ENCODE data around the gene SAFB.
"Not testable (repeated sequence)": the region's sequence is repeated elsewhere in the genome, so short reads cannot be mapped to it uniquely, and the experiment has no call there.

SAFB gene

DNA sequence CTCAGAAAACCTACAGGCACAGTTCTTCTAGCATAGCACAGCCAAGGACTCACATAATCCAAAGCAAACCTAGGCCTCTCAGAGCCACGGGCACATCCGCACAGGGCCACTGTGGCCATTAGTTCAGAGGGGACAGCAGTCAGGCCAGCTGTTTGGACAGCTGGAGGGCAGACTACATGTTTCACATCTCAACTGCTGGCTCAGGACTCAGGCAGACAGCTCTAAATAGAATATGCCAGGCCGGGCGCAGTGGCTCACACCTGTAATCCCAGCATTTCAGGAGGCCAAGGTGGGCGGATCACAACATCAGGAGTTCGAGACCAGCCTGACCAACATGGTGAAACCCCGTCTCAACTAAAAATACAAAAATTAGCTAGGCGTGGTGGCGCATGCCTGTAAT is 27.1 kb upstream of the SAFB start:
- no peak for DNase-seq

DNA sequence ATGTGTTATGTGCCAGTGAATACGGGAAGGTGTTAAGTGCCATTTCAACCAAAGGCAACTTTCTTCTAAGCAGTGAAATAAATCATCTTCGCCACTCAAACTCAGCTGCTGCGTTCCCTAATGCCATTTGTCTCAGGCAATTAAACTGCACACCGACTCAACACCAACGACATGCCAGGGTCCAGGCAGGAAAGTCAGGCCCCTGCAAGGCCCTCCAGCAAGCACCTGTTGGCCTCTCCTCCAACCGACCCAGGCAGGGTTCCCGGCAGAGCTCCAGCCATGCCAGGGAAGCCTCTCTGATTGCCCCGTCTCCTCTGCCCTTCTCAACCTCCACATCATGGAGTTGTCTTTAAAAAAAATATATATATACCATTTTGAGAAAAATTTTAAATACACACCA is 22.1 kb upstream of the SAFB start:
- no peak for DNase-seq

DNA sequence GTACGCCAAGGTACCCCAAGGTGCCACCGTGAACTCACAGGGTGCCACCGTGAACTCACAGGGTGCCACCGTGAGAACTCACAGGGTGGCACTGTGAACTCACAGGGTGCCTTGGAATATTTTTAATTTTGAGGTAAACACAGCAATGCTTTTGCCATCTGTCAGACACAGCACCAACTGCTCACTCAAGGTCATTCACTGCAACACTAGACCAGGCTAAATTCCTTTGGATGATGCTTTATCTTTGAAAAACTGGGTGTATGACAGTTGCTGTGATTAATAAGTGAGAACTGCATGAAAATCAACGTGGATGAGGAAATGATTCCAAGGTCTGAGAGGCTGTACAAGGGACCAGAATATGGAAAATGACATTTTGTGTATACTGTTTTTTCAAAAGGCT is 19.3 kb upstream of the SAFB start:
- DNase-seq: no peak

DNA sequence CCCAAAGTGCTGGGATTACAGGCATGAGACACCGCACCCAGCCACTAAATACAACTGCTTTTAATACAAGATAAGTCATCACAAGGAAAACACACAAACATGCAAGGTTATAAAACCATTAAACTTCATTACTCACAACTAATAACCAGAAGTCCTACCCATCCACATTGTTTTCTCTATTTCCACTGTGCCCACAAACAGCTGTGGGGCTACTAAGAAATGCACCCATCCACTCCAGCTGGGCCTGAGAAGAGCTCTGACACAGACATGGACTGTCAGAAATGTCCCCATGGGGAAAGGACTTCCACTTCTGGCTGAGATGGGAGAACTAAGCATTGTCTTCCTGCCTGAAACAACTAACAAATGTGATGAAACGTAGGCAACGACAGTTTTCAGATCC is 17.5 kb upstream of the SAFB start:
- no peak for DNase-seq

DNA sequence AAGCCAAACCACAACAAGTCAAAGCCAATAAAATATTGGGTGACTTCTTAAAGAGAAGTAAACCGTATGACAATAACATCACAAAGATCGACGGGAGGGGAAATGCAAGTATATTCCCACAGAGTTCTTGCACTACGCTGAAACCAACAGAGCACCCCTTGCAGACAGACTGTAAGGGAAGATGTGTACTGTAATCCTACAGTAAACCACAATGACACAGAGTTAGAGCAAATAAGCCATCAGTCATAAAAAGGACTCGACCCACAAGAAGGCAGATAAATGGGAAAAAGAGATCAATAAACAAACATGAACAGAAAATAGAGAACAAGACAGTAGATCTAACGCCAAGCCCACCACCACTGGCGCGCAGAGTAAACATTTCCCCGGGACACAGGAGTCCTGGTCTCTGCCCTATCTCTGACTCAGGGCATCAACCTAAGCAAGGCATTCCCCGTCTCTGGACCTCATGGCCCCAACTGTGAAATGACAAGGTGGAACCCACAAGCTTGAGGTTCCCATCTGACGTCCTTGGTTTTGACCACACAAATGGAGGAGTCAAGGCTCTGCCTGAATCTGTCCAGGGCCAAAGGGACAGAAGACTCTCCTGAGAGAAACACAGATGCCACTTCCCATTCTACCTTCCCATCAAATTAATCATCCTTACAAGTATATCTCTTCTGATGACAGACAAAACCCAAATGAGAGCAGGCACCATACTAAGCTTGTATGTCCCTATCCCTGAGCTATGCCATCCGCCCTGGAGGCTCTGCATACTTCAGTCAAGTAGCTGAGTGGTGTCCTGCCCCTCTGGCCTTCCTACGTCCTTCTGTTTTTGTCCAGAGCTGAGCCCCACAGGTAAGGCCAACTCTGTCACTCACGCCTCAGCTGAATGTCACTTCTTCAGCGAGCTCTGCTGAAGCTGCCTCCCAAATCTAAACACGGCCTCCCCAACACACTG is 15.3 kb upstream of the SAFB start:
- no peak for DNase-seq

DNA sequence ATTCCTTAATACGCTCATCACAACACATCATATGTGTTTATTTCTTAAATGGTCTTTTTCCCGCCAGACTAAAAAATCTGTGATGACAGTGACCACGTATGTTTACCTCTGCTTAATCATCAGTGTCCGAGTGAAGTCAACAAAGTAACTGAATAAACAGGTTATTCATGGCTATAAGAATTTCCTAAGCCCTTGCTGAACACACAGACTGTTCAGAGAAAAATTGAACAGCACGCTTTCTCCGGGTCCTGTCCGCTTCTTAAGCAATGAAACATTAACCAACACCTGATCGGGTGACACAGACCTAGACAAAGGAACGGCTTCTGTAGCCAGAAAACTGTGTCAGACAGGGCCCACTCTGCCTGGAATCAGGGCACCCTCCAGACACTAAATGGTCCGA is 14.6 kb upstream of the SAFB start:
- DNase-seq: no peak

DNA sequence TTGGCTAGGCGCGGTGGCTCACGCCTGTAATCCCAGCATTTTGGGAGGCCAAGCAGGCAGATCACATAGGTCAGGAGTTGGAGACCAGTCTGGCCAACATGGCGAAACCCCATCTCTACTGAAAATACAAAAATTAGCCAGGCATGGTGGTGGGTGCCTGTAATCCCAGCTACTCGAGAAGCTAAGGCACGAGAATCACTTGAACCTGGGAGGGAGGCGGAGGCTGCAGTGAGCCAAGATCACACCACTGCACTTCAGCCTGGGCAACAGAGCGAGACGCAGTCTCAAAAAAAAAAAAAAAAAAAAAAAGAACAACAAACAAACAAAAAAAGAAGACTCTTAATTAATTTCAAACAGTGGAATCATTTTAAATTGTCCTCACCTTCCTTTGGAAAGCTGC is 14.1 kb upstream of the SAFB start:
- not testable (repeated sequence) for DNase-seq

DNA sequence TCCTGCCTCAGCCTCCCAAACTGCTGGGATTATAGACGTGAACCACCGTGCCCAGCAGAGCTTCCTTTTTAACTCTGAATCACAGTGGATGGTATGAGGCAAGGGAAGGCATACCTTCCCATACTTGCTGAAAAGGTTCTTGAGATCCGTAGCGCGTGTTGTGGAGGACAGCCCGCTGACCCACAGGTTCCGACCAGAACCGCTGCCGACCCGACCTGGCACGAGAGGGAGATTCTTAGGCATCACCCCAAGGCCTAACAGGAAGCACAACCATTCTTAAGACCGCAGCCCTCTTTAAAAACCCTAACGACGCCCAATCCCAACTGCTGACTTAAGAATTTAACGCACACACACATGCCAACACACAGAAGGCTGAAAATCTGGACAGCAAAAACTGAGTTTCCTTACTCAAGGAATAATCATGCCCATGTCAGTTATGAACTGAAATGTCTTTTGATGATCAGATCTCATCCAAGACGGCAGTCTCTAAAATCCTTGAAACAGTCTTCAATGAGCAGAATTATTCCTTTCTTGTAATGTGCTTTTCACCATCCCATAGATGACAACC is 12.9 kb upstream of the SAFB start:
- DNase-seq: no peak

DNA sequence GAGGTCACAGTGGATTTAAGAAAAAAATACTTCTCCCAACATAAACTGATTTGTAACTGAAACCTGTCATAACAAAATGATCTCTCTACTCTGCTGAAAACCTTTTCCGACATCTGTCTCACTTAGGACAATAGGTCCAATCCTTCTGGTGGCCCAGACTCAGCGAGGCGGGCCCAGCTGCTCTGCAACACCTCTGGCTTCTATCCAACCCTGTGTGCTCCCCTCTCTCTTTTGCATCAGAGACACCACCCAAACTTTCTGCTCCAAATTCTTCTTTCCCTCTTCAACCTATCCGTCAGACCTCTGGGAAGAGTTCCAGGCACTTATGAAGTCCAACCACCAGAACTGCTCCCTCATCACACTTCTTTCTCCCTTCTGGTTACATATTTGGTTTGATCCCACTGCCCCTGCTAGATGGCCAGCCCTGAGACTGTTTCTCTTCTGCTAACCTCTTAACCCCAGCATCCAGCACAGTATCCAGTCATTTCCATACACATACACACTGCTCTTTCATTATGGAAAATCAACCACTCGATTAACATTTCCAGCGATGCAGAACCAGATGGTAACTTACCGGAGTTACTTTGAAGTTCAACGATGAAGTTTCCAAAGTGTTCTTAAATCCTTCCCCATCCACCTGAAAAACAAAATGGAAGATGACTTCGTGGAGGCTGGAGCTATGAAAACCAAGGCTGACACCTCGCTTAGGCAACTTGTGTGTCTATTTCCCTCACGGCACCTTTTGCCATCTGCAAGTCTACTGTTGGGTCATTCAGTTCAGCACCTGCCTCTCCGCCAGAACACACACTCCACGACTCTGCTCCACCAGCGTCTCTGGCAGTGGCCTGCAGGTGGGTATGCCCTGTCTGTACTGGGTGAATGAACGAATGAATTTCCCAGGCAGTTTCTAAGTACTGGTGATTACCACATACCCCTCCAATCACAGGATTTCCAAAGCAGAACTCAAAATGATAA is 9.7 kb upstream of the SAFB start:
- DNase-seq: no peak

DNA sequence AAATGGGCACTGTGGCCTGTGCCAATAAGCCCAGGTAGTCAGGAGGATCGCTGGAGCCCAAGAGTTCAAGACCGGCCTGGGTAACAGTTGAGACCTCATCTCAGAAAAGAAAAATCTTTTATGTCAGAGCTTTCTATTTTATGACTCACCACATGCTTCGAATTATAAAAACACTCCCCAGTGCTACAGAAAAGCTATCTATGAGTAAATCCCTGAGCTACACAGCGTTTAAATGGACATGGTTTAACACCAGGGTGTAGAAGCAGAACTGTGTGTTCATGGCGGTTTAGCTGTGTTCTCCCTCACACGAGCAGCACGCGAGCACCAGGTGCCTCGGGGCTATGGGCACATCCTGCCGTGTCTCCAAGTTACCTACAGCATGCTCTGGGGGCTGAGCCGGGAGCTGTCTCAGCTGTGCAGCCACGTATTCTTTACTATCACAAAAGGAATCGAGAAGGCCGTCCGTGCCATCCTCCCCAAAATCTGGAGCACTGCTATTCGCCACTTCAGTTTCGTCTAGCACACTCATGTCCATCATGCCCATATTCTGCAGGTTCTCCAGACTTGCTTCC is 7.0 kb upstream of the SAFB start:
- no peak for DNase-seq

DNA sequence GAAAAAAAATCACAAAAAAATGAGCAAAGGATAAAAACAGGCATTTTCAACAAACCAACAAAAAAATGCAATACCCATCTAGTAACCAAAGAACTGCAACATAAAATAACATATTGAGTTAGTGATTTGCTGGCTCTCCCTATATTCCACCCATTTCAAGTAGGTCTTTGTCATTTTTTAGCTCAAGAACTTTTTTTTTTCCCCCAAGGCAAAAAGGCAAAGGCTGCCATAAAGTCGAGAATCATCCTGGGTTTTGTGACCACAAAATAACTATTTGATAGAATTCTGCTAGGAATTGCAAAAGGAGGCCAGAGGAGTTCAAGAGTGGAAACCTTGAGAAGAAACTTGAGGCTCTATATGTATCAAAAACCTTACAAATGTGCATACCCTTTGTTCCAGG is 5.8 kb upstream of the SAFB start:
- no peak for DNase-seq

DNA sequence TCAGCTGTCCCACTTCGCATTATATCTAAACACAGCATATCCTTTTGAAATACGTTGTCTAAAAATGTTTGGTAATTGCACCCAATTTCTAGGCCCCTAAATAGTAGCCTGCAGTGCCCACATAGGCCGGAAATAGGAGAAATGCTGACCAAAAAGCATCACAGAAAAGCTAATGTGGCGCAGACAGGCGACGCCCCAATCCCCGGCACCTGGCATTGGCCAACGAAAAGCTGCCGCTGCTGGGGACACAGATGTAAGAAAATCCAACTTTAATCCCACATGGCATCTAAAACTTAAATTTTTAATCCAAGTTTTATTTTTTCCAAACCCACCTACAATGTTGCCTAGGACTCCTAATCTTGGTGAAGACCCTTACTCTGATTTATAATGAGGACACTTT is 4.3 kb upstream of the SAFB start:
- no peak for DNase-seq

DNA sequence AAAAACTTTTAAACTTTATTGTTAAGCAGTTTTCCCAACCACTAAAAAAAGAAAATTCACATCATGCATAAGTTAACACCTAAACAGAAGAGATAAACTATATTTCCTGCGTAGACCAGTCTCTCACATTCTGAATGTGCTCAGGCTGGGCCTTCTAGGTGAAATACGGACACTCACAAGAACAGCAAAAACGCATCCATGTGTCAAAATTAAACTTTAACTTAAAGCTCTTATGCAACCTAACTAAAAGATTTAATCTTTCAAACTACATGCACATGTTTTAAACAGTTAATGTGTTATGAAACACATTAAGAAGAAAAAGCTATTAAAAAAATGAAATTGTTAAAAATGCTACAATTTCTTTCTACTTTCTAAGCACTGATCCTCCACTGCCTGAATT is 2.9 kb upstream of the SAFB start:
- no peak for DNase-seq

DNA sequence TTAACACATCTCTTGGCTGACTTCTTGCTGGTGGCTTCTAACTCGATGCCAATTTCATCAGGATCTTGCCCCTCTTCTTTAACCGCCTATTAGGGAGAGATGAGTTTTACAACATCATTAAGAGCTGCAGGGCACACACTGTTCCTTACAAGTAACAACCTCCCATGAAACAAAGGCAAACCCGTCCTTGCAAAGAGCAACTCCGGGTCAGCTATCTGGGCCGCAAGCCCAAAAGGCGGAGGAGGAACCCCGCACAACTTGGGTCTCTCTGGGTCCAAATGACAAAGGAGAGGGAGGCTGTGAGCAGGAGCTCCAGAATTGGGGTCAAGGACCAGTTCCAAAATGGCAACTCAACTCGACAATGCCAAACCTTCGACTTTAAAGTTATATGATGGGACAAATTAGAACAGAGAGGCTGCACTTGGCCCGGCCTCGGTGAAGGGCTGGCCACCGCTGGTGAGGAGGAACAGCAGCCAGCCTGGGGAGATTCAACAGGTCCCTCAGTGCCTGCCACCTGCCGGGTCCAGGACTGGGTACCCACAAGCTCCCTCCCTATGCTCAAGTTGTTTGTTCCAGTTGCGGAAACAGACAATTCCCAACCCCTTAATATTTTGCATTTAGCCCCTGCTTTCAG is 1.5 kb upstream of the SAFB start:
- DNase-seq: no peak

DNA sequence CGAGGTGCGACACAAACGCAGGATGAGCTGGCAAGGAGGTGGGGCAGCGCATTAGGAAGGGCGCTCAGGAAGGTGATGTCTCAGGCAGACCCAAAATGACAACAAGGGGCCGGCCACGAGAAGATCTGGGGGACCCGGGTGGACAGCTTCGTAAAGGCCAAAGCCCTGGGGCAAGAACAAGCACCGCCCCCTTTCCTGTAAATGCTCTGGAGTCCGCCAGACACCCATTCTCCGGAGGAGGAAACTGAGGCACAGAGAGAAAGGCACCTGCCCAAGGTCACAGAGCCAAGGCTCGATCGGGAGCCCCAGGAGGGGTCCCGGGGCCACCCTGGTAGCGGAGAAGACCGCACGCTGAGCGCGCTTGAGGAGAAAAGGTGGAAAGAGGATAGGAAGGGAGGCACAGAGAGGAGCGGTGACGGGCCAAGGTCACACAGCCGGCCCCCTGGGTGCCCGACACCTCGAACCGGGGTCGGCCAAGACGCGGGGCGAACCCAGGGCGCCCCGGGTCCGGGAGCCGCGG is 878 bp upstream of the SAFB start:
- DNase-seq: no peak

DNA sequence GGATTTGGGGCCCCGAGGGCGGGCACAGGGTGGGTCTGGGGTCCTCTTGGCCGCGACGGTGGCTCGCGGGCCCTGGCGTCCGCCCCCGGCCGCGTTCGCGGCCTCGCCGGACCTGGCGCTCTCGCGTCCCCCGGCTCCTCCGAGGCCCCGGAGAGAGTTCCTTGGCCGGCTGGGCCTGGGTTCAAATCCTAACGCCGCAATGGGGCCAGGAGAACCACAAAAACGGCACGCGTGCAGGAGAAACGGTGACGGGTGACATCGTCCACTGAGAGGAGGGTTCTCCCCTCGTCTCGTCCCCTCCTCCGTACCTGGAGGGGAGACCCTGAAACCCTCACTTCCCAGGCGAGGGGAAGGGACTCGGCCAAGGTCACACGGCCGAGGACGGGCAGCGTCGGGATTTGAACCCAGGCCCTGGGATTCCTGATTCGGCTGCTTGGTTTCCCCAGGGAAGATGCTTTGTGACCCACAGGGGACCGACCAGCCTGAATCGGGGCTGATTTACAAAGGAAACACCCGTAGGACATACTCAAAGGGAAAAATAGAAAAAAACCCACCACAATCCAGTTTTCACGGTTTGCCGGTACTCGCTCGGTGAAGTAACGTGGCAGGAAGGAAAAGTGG is 624 bp downstream of the SAFB start:
- no peak for DNase-seq

DNA sequence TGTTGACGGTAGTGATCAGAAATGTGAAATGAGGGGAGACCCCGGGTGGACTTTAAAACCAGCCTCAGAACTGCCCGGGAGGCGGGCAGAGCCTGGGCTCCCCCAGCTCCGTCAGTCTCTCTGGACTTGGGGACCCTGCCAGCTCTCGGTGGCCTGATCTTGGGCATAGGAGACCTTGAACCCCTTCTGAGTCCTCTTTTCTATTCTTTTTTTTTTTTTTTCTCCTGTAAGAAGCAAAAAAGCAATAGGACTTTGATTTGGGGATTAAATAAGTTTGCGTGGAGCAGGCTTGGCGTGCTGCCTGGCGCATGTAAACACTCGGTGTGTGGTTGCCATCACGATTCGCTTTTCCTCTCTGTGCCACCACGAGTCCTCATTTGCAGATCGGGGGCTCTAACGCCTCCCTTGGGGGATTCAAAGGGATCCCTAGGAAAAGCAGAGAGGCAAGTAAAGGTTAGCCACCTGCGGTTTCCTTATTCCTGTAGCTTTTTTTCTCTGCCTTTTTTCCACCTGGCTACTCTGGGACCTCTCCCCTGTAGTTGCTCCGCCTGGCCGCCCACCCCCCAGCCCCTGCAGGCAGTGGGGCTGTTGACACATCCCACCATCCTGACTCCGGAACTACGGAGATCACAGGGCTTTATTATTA is 1.3 kb downstream of the SAFB start:
- no peak for DNase-seq

DNA sequence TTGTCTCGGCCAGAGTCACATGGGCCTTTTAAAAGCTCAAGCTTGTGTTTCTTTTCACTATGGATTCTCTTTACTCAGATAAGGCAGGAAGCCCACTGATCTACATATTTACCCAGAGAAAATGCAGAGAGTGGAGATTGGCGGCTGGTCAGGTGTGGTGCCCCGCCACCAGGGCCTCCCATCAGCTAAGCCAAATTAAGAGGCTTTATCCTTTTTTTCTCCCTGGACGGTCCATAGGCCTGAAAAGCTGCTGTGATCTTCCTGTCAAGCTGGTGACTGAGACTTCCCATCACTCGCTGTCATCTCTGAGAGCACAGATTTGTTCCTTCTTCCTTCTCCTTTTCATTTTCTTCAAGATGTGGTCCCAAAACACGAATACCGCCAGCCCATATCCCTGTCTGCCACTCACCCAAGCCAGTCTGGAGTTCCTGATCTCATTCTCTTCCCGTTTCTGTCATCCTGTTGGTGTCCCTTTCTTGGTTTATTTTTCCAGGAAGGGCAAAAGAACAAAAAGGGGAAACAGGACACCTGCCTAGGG is 1.9 kb downstream of the SAFB start:
- DNase-seq: no peak

DNA sequence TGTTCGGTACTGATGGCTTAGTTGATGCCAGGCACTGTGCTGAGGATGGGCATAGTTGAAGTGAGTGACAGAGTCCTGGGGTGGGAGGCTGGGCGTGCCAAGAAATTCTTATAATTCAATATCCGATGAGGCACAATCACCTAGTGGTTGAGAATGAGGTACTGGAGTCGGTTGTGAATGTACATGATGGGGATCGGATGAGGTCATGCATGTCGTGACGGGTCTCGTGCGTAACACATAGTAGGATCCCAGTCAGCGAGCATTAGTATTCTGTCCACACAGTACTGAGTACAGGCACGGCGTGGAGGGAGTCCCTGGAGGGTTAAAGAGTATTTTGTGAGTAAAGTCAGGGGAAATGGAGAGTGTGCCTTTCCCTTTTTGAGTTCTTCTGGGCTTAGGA is 2.8 kb downstream of the SAFB start:
- no peak for DNase-seq

DNA sequence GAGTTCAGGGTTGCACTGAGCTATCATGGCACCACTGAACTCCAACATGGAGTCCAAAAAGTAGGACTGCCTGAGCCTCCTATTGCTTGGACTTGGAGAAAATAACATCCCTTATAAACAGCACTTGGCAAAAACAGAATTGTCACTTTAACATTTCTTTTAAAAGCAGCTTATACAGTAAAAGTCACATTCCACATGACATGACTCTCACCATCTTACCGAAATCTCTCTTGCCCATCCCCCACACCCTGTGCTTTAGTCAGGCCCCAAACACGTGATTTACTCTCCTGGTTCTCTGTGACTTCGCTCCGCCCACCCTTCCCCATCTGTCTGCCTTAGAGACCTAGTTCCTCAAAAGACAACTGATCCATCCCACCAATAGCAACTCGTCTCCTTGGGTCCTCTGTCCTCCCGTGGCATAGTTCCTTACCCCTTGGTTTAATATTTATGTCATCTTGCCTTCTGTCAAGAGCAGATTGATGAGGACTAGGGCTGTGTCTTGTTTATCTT is 4.6 kb downstream of the SAFB start:
- peak; percentile 7 for DNase-seq

DNA sequence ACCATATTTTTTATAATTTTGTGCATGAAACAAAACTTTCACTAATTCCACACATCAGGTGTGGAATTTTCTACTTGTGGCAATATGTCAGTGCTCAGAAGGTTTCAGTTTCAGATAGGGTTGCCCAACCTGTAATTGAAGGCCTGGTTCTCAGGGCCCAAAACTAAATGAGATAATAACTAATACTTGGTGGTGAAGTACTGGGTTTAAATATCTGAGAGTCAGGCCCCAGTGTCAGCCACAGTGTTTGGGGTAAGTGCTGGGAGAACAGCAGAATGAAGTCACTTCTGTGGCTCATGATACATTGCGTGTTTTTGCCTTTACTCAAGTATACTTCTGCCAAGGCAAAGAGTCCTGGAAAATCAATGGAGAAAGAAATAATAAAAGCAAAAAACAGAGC is 5.6 kb downstream of the SAFB start:
- no peak for DNase-seq
